Stomach (tissue), 9 donors: ENCODE results near the gene WFDC2. TPM values are rescaled to one million over a fixed set of nuclear protein-coding genes. Genes with fewer than 3 reads are reported as not detected.
"Not testable (repeated sequence)": the region's sequence is repeated elsewhere in the genome, so short reads cannot be mapped to it uniquely, and the experiment has no call there.

Source experiments
- DNase-seq, 2 donors: peaks; one replicate each; pipeline versions ENCODE4 v3.0.0 to v3.0.0-alpha.2; 2013 to 2019
- H3K27ac ChIP-seq, 5 donors: fragments of 200-600 bp in 4 of 5; sonication (generic) in 4 of 5; one replicate each; pipeline ENCODE4 v1.5.1; 2013 to 2019; ENCODE audit warnings: mild to moderate bottlenecking in 1 of 5, moderate library complexity in 1 of 5
- H3K27me3 ChIP-seq, 3 donors: fragments of 200-600 bp; sonication (generic); one replicate each; pipeline ENCODE4 v1.5.1; 2017 to 2019; ENCODE audit warnings: mixed run types in 1 of 3
- H3K36me3 ChIP-seq, 4 donors: fragments of 200-600 bp; sonication (generic); 1 replicate in 3 of 4; 2 replicates in 1 of 4; pipeline ENCODE4 v1.5.1; 2016 to 2019
- H3K4me1 ChIP-seq, 4 donors: fragments of 200-600 bp; sonication (generic); one replicate each; pipeline ENCODE4 v1.5.1; 2016 to 2019
- H3K4me3 ChIP-seq, 4 donors: fragments of 200-600 bp; sonication (generic) in 3 of 4; one replicate each; pipeline ENCODE4 v1.5.1; 2016 to 2019; ENCODE audit warnings: mild to moderate bottlenecking in 1 of 4
- H3K9me3 ChIP-seq, 4 donors: fragments of 200-600 bp; sonication (generic); one replicate each; pipeline ENCODE4 v1.5.1; 2016 to 2019
- EP300 ChIP-seq: sonication (generic); formaldehyde crosslinking; IDR thresholded peaks from one replicate; pipeline ENCODE4 v1.6.1; 2017; ENCODE audit warnings: antibody characterized with exemption
- POLR2A ChIP-seq, 4 donors: fragments of 450-650 bp; IDR thresholded peaks; one replicate each; pipeline ENCODE4 v1.6.1; 2016; ENCODE audit warnings: antibody characterized with exemption in 4 of 4, control low read depth in 2 of 4, mild to moderate bottlenecking in 1 of 4, moderate library complexity in 1 of 4
- POLR2AphosphoS5 ChIP-seq, 3 donors: sonication (generic); formaldehyde crosslinking; IDR thresholded peaks; one replicate each; pipeline ENCODE4 v1.6.1; 2016; ENCODE audit warnings: antibody characterized with exemption in 3 of 3
- WGBS, 5 donors: extraction: QIAGEN DNeasy Blood & Tissue Kit in 3 of 5; methylation state at CpG; one replicate each; pipeline versions ENCODE4 v1.1.5 to v1.1.7; 2013 to 2018; 5-methylcytosine and 5-hydroxymethylcytosine counted together
- intact Hi-C: fragments of 100-400 bp; cut with DNase I; formaldehyde crosslinking; loops from one replicate; pipeline ENCODE4 v1.15.1; 2023; ENCODE audit warnings: low total_unique reads
- polyA plus RNA-seq, 3 donors: library from polyadenylated mRNA; stranded (reverse); fragments of 200-250 nt; gene quantifications; one replicate each; pipeline ENCODE4 v1.2.3, GENCODE V29; 2013
- total RNA-seq, 5 donors: library from RNA; depleted of rRNA; stranded (reverse); fragments of >200 nt; gene quantifications; one replicate each; pipeline versions ENCODE4 v1.1.0 to v1.2.3, GENCODE V29; 2014 to 2016
- TF ChIP-seq, protein P1 (sequence below), 7 experiments: fragments of 450-650 bp in 4 of 7; fragments of 200-600 bp in 3 of 7; sonication (generic) in 3 of 7; IDR thresholded peaks; one replicate each; pipeline ENCODE4 v1.5.1; 2016 to 2019; ENCODE audit warnings: antibody characterized with exemption in 7 of 7, control low read depth in 2 of 7, mild to moderate bottlenecking in 1 of 7
- donor health status: healthy with polysubstance abuse.
- donor health status: Bipolar disorder and iron deficiency.
- donor health status: healthy.

WFDC2 gene
- total and polyA plus RNA-seq, 8 donors, result 2.2 to 82.8 (median 49.0) TPM; not detected in 1

DNA sequence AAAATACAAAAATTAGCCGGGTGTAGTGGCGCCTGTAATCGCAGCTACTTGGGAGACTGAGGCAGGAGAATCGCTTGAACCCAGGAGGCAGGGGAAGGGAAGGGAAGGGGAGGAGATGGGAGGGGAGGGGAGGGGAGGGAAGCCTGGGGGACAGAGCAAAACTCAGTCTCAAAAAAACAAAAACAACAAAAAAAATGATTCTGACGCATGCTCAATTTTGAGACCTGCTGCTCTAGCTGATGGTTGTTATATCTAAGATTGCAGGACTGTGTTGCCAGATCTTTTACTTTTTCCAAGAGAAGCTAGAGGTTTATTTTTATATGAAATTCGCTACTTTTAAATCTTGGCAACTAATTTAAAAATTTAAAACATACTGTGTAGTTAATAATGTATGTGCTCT lies 2.4 kb upstream of the WFDC2 start:
- no peak for DNase-seq
- H3K27ac ChIP-seq, result peak overlapping the region in 1 of 5 donors; percentile 4
- TF ChIP-seq EP300 (no peak), POLR2A (IDR thresholded peaks at IDR 0.05) (no peak)
- TF ChIP-seq, protein P1, sequence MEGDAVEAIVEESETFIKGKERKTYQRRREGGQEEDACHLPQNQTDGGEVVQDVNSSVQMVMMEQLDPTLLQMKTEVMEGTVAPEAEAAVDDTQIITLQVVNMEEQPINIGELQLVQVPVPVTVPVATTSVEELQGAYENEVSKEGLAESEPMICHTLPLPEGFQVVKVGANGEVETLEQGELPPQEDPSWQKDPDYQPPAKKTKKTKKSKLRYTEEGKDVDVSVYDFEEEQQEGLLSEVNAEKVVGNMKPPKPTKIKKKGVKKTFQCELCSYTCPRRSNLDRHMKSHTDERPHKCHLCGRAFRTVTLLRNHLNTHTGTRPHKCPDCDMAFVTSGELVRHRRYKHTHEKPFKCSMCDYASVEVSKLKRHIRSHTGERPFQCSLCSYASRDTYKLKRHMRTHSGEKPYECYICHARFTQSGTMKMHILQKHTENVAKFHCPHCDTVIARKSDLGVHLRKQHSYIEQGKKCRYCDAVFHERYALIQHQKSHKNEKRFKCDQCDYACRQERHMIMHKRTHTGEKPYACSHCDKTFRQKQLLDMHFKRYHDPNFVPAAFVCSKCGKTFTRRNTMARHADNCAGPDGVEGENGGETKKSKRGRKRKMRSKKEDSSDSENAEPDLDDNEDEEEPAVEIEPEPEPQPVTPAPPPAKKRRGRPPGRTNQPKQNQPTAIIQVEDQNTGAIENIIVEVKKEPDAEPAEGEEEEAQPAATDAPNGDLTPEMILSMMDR (IDR thresholded peaks at IDR 0.05), result no peak
- intact Hi-C loops, result no loop called here
- H3K9me3 ChIP-seq, result no peaks in the 10 kb centered on the region
- 90 to 95% (median 94%) methylated on average over 6 of the region's 6 CpGs for WGBS, 5 donors
- peaks cover 0 to 35% (median 26%) of the 10 kb centered on the region in 3 donors for H3K27me3 ChIP-seq
- H3K4me1 ChIP-seq, result peaks cover 12 to 37% (median 29%) of the 10 kb centered on the region in 4 donors
- no peak overlapping the region for H3K4me3 ChIP-seq
- no peaks in the 10 kb centered on the region for H3K36me3 ChIP-seq

DNA sequence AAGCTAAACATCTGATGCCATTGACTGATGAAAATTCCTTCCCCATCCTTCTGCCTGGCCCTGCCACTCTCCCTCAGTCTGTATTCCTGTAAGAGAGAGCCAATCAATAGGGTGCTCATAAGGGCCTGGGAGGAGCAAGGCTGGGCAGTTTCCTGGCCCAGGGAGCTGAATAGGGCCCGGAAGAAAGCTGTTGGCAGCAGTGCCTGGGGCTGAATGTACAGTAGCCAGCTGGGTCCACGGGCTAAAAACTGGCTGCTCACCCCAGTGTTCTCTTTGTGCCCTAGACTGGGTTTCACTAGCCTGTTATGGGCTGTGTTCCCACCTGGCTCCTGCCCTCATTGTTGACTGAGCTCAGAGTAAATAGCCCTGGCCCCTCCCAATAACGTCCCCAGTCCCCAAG lies 1.7 kb upstream of the WFDC2 start:
- intact Hi-C loops, result no loop called here
- peaks cover 0 to 35% (median 26%) of the 10 kb centered on the region in 3 donors for H3K27me3 ChIP-seq
- H3K4me3 ChIP-seq, result no peak overlapping the region
- TF ChIP-seq, protein P1 (IDR thresholded peaks at IDR 0.05), result no peak
- no peak for TF ChIP-seq POLR2A (IDR thresholded peaks at IDR 0.05)
- TF ChIP-seq EP300, result no peak
- TF ChIP-seq POLR2AphosphoS5 (IDR thresholded peaks at IDR 0.05), result no peak
- no peaks in the 10 kb centered on the region for H3K36me3 ChIP-seq
- peaks cover 12 to 37% (median 29%) of the 10 kb centered on the region in 4 donors for H3K4me1 ChIP-seq
- no peaks in the 10 kb centered on the region for H3K9me3 ChIP-seq
- peak overlapping the region in 3 of 5 donors; percentile 4 to 70 (median 8) for H3K27ac ChIP-seq
- peak; percentile 21 to 70 for DNase-seq
- 27 to 30% (median 29%) methylated on average over 1 to 3 of the region's 3 CpGs for WGBS, 5 donors

DNA sequence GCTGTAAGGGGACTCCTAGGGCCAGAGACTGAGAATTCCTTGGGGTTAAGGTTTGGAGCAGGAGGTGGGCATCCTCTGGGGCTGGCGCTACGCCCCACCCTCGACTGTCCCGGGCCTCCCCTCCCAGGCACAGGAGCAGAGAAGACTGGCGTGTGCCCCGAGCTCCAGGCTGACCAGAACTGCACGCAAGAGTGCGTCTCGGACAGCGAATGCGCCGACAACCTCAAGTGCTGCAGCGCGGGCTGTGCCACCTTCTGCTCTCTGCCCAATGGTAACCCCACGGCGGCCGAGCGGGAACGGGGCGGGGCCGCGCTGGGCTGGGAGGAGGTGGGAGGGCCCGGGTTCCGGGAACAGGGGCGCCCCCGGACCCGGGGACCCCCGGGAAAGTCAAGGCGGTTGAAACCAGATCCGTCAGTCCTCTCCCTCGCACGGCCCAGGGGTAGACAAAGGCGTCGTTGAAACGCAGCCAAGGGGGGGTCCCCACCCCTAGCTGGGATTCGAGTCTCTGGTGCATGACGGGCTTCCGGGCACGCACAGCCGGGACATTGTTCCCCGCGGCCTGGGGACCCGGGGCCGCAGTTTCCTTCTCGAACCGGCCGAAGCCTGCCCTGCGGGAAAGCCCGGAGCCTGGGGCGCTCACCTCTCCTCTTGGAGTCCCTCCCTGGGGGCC lies 844 bp downstream of the WFDC2 start:
- WGBS, 5 donors, result 1 to 3% (median 1%) methylated on average over 15 to 50 of the region's 50 CpGs
- no peaks in the 10 kb centered on the region for H3K9me3 ChIP-seq
- H3K4me1 ChIP-seq, result peaks cover 12 to 37% (median 29%) of the 10 kb centered on the region in 4 donors
- H3K27me3 ChIP-seq, result peaks cover 0 to 32% (median 26%) of the 10 kb centered on the region in 3 donors
- DNase-seq, result peak; percentile 67 to 79
- H3K36me3 ChIP-seq, result no peaks in the 10 kb centered on the region
- H3K4me3 ChIP-seq, result peak overlapping the region; percentile 41 to 59 (median 47)
- intact Hi-C loops, result no loop called here
- peak overlapping the region; percentile 57 to 75 (median 70) for H3K27ac ChIP-seq
- TF ChIP-seq, protein P1 (IDR thresholded peaks at IDR 0.05), result no peak
- TF ChIP-seq EP300, result no peak
- peak in 2 of 3 donors; percentile 72 to 81 for TF ChIP-seq POLR2AphosphoS5 (IDR thresholded peaks at IDR 0.05)
- no peak for TF ChIP-seq POLR2A (IDR thresholded peaks at IDR 0.05)

DNA sequence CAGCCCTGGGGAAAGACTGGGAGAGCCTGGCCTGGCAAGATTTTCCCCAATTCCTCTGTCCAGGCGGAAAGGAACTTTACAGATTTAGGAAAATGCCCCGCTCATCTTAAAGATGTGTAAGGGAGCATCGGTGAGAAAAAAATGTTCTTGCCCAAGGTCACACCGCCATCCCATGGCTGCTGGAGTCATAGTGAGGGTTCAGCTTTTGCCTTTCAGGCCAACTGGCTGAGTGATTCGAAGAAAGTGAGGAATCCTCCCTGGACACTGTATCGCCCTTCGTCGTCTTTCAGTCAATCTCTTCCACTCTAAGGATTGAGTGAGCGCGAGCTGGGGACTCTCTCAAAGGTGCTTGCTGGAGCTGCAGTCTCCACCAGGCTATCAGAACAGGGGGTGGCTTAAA lies 1.4 kb downstream of the WFDC2 start:
- peak overlapping the region; percentile 41 to 59 (median 47) for H3K4me3 ChIP-seq
- peaks cover 0 to 32% (median 26%) of the 10 kb centered on the region in 3 donors for H3K27me3 ChIP-seq
- peak overlapping the region; percentile 36 to 75 (median 70) for H3K27ac ChIP-seq
- peaks cover 0 to 1% (median 0%) of the 10 kb centered on the region in 4 donors for H3K9me3 ChIP-seq
- no peaks in the 10 kb centered on the region for H3K36me3 ChIP-seq
- peak in 1 of 2 donors; percentile 41 for DNase-seq
- intact Hi-C loops, result no loop called here
- WGBS, 5 donors, result 39 to 53% (median 46%) methylated on average over 10 of the region's 10 CpGs
- TF ChIP-seq, protein P1 (IDR thresholded peaks at IDR 0.05), result peak in 1 of 7 experiments; percentile 9
- no peak for TF ChIP-seq POLR2A (IDR thresholded peaks at IDR 0.05)
- peaks cover 12 to 37% (median 29%) of the 10 kb centered on the region in 4 donors for H3K4me1 ChIP-seq

DNA sequence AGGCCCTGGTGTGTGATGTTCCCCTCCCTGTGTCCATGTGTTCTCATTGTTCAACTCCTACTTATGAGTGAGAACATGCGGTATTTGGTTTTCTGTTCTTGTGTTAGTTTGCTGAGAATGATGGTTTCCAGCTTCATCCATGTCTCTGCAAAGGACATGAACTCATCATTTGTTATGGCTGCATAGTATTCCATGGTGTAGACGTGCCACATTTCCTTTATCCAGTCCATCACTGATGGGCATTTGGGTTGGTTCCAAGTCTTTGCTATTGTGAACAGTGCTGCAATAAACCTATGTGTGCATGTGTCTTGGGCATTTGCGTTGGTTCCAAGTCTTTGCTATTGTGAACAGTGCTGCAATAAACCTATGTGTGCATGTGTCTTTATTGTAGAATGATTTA lies 2.7 kb downstream of the WFDC2 start:
- intact Hi-C loops, H3K27ac ChIP-seq, H3K4me3 ChIP-seq, H3K9me3 ChIP-seq, H3K36me3 ChIP-seq, DNase-seq: not testable (repeated sequence)
- 64 to 96% (median 68%) methylated on average over 3 of the region's 3 CpGs for WGBS, 5 donors
- Histone ChIP-seq H3K4me1 (peaks cover 12 to 37% (median 29%) of the 10 kb centered on the region in 4 donors), H3K27me3 (peaks cover 0 to 34% (median 26%) of the 10 kb centered on the region in 3 donors)

DNA sequence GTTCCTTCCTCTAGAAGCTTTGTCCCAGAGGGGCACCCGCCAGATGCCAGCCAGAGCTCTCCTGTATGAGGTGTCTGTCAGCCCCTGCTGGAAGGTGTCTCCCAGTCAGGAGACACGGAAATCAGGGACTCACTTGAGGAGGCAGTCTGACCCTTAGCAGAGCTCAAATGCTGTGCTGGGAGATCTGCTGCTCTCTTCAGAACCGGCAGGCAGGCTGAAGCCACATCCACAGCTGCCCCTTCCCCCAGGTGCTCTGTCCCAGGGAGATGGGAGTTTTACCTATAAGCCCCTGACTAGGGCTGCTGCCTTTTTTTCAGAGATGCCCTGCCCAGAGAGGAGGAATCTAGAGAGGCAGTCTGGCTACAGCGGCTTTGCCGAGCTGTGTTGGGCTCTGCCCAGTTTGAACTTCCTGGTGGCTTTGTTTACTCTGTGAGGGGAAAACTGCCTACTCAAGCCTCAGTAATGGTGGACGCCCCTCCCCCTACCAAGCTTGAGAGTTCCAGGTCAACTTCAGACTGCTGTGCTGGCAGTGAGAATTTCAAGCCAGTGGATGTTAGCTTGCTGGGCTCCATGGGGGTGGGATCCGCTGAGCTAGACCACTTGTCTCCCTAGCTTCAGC lies 8.1 kb downstream of the WFDC2 start:
- H3K36me3 ChIP-seq, H3K9me3 ChIP-seq, H3K4me1 ChIP-seq, H3K4me3 ChIP-seq, intact Hi-C loops, H3K27ac ChIP-seq: not testable (repeated sequence)
- WGBS, 5 donors, result 46 to 77% (median 62%) methylated on average over 5 to 7 of the region's 7 CpGs
- peak in 1 of 2 donors; percentile 46 for DNase-seq
- peaks cover 0 to 30% (median 0%) of the 10 kb centered on the region in 3 donors for H3K27me3 ChIP-seq
